Measurements from ENCODE around the gene GAS6. TPM values are rescaled to one million over a fixed set of nuclear protein-coding genes. Genes with fewer than 3 reads are reported as not detected.

GAS6 gene
- total RNA-seq, 2 donors from 2014 or later: 206 to 254 TPM

DNA sequence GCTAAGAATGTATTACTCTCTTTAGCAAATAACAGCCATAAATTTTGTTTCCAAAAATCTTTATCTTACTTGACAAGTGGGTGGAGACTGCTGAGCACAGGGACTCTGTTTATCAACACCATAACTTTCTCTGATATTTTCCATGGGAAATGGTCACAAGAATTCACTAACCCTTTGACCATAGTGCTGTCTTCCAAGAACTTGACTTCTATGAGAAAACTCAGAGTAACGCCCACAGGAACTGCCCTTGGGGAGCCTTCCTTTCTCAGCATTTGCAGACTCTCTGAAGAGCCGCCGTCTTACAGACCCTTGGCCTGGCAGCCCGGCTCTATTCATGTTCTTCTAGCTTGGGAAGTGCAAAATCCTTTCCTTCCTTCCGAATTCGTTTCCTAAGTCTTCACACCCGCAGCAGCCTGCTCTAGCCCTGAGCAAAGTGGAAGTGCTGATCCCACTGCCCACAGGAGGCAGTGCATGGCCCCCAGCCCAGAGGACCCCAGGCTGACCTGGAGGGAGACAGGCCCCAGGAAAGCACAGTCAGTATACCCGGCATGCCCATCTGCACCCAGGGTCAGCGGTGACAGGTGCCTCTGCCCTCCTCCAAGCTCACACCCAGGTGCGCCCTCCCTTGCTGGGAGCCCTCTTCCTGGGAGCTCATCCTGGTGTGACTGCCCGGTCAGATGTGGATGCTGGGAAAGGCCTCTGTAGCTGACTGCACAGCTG lies 10.2 kb downstream of the GAS6 start:
- peak overlapping the region; percentile 17 to 69 for H3K27ac ChIP-seq
- no peaks in the 10 kb centered on the region for H3K9me3 ChIP-seq
- TF ChIP-seq, protein P1, sequence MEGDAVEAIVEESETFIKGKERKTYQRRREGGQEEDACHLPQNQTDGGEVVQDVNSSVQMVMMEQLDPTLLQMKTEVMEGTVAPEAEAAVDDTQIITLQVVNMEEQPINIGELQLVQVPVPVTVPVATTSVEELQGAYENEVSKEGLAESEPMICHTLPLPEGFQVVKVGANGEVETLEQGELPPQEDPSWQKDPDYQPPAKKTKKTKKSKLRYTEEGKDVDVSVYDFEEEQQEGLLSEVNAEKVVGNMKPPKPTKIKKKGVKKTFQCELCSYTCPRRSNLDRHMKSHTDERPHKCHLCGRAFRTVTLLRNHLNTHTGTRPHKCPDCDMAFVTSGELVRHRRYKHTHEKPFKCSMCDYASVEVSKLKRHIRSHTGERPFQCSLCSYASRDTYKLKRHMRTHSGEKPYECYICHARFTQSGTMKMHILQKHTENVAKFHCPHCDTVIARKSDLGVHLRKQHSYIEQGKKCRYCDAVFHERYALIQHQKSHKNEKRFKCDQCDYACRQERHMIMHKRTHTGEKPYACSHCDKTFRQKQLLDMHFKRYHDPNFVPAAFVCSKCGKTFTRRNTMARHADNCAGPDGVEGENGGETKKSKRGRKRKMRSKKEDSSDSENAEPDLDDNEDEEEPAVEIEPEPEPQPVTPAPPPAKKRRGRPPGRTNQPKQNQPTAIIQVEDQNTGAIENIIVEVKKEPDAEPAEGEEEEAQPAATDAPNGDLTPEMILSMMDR (IDR thresholded peaks at IDR 0.05): no peak
- H3K36me3 ChIP-seq: no peaks in the 10 kb centered on the region
- peaks cover 0 to 74% of the 10 kb centered on the region in 2 donors for H3K4me1 ChIP-seq
- H3K4me3 ChIP-seq: no peak overlapping the region
- H3K27me3 ChIP-seq: no peaks in the 10 kb centered on the region
- DNase-seq (ENCODE audit: low spot score): peak; percentile 57

DNA sequence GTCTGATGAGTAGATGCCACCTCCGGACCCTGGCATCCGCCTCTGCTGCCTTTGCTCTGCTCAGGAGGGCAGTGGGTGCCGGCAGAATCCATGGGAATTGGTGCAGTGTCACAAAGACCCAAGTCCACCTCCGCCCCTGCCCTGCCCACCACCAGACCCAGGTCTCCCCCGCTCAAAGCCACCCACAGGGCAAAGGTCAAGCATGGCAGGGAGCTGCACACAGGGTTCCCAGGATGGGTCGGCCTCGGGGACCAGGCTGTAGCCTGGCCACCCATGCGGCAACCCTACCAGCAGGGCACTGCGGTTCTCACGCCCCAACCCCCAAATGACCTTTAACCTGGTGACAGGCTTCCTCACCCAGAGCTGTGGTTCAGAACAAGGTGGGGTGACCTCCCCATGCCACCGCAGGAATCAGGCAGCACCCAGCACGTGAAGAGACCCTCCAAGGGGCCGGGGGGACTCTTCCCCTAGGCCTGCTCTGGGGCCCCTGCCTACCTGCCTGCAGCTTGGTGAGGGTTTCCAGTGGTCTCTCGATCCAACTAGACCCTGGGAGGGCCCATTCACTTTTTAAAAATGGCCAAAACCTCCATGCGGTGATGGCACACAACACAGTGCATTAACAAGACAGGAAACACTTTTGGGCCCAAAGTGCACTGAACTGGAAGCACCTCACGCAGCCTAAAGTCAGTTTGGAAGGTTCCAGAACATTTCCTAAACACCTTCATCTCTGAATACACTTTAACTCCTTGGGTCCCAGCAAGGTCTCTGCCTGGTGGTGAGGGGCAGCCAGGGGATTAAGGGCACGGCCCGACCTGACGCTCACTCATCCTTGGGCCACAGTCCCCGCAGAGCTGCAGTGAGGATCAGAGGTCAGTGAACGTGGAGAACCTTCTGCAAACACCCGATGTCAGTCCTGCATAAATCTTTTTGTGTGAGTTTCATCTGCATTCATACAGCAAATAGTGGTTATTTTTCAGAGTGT lies 11.0 kb downstream of the GAS6 start:
- no peaks in the 10 kb centered on the region for H3K36me3 ChIP-seq
- no peaks in the 10 kb centered on the region for H3K9me3 ChIP-seq
- DNase-seq (ENCODE audit: low spot score): peak; percentile 54
- no peak overlapping the region for H3K4me3 ChIP-seq
- H3K27ac ChIP-seq: peak overlapping the region; percentile 8 to 69
- no peaks in the 10 kb centered on the region for H3K27me3 ChIP-seq
- TF ChIP-seq, protein P1 (IDR thresholded peaks at IDR 0.05): no peak
- peaks cover 0 to 79% of the 10 kb centered on the region in 2 donors for H3K4me1 ChIP-seq

DNA sequence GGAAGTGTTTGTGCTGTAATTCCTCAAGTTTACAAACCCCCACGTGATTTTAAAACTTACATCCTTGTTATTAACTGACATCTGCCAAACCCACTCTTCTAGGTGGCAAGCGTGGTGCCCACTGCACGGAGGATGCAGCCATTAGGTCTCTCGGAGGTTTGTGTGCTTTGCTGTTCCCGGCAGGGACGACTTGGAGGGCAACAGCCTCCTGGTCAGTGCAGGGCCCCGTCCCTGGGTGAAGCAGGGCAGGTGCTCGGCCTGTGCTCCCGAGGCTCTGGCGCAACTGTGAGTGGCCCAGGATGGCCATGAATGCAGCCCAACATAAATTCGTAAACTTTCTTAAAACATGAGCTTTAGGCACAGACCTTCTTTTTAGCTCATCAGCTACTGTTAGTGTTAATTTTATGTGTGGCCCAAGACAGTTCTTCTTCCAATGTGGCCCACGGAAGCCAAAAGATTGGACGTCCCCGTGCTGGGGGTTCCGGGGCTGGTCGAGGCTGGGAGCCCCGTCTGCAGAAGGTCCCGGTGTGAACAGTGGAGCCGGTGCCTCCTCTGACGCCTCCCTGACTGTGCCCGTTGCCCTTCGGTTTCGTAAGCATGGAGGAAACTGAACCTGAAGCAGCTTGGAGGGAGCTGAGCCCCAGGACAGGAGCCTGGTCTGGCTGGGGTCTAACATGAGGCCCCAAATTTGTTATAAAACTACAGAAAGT lies 11.9 kb downstream of the GAS6 start:
- Histone ChIP-seq H3K9me3 (no peaks in the 10 kb centered on the region), H3K4me1 (peaks cover 0 to 79% of the 10 kb centered on the region in 2 donors), H3K4me3 (no peak overlapping the region), H3K27ac (peak overlapping the region in 1 of 2 donors; percentile 69), H3K36me3 (peaks cover 5% of the 10 kb centered on the region), H3K27me3 (no peaks in the 10 kb centered on the region)
- DNase-seq (ENCODE audit: low spot score): peak; percentile 43
- TF ChIP-seq, protein P1 (IDR thresholded peaks at IDR 0.05): no peak

DNA sequence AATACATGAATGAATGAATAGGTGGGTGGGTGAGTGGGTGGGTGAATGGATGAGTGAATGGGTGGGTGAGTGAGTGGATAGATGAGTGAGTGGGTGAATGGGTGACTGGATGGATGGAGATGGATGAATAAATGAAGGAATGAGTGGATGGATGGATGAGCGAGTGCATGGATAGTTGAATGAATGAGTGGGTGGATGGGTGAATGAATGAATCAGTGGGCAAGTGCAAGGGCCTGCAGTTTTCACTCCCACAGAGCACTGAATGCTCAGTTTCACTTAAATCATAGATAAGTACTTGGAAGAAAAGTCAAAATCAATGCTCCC lies 12.4 kb downstream of the GAS6 start:
- H3K9me3 ChIP-seq: no peaks in the 10 kb centered on the region
- DNase-seq (ENCODE audit: low spot score): peak; percentile 5
- TF ChIP-seq, protein P1 (IDR thresholded peaks at IDR 0.05): no peak
- no peaks in the 10 kb centered on the region for H3K27me3 ChIP-seq
- peaks cover 5% of the 10 kb centered on the region for H3K36me3 ChIP-seq
- H3K27ac ChIP-seq: no peak overlapping the region
- H3K4me1 ChIP-seq: peaks cover 0 to 76% of the 10 kb centered on the region in 2 donors
- no peak overlapping the region for H3K4me3 ChIP-seq

DNA sequence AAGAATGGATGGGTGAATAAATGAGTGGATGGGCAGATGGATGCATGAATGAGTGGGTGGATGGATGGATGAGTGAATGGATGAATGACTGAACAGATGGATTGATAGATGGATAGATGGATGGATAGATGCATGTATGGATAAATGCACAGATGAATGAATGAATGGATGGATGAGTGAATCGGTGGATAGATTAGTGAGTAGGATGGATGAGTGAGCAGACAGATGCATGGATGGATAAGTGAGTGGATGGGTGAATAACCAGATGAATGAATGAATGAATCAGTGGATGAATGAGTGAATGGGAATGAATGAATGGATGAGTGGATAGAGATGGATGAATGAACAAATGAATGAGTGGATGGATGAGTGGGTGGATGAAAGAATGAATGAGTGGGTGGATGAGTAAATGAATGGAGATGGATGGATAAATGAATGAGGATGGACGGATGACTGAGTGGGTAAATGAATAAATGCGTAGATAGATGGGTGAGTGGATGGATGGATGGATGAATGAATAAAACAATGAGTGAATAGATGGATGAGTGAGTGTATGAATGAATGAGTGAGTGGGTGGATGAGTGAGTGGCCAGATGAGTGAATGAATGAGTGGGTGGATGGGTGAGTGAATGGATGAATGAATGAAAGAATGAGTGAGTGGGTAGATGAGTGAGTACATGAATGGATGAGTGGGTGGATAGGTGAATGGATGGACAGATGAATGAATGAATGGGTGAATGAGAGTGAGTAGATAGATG lies 13.0 kb downstream of the GAS6 start:
- no peak for DNase-seq (ENCODE audit: low spot score)
- Histone ChIP-seq H3K27me3 (no peaks in the 10 kb centered on the region), H3K4me3 (no peak overlapping the region), H3K9me3 (no peaks in the 10 kb centered on the region), H3K4me1 (peaks cover 0 to 71% of the 10 kb centered on the region in 2 donors), H3K27ac (no peak overlapping the region), H3K36me3 (peaks cover 10% of the 10 kb centered on the region)
- TF ChIP-seq, protein P1 (IDR thresholded peaks at IDR 0.05): no peak

All from right atrium auricular region (tissue), 2 donors.